HCT116 (cell line): ENCODE data around the gene SGK1. TPM values are rescaled to one million over a fixed set of nuclear protein-coding genes. Genes with fewer than 3 reads are reported as not detected.

Experiments
- ATAC-seq: fragments of 200-7000 bp; cut with Tn5 transposase; 2 replicates; pipeline ENCODE4 v1.9.1; 2020; ENCODE audit warnings: mild to moderate bottlenecking, moderate library complexity
- BruUV-seq: library from RNA; stranded (reverse); fragments of 400-500 nt; replicated peaks from 2 replicates; lab custom pipeline; 2021; lab: Mats Ljungman, UMichigan
- CTCF ChIA-PET: fragments of 300-600 bp; sonication (Branson Sonifier 250); formaldehyde crosslinking; loops from one replicate; lab custom pipeline; 2021; ENCODE audit warnings: antibody characterized with exemption; lab: Charles Lee
- POLR2A ChIA-PET: fragments of 300-600, 350-600 bp; sonication (Branson Sonifier 250); formaldehyde crosslinking; loops from one replicate; lab custom pipeline; 2021; ENCODE audit warnings: antibody characterized with exemption; lab: Charles Lee
- RAD21 ChIA-PET, 2 experiments: fragments of 300-600 bp; sonication (Branson Sonifier 250); formaldehyde crosslinking; loops; one replicate each; lab custom pipeline; 2023; ENCODE audit warnings: low total read pairs in 2 of 2; ENCODE audit not compliant: uncharacterized antibody in 2 of 2, unreplicated experiment in 2 of 2, low non-redundant PET in 1 of 2; lab: Charles Lee
- DNase-seq: peaks from one replicate; pipeline ENCODE4 v3.0.0-alpha.2; 2010; ENCODE audit warnings: low read depth, low spot score
- H2AFZ ChIP-seq: fragments of 200-600 bp; shearing (Covaris generic), sonication (generic); 2 replicates; pipeline ENCODE4 v1.6.1; 2017; ENCODE audit warnings: low read depth, mixed run types, mixed read lengths, antibody characterized with exemption, low read length; ENCODE audit not compliant: poor library complexity, severe bottlenecking
- H3K27ac ChIP-seq: 2 replicates; pipeline ENCODE4 v1.5.1; 2012; ENCODE audit warnings: low read depth, low read length
- H3K27me3 ChIP-seq: fragments of 200-600 bp; sonication (generic); 2 replicates; pipeline ENCODE4 v1.6.1; 2016; ENCODE audit warnings: mixed run types, low read length, mixed read lengths; ENCODE audit not compliant: insufficient read depth
- H3K36me3 ChIP-seq, 2 experiments: fragments of 200-500 bp in 1 of 2; fragments of 200-600 bp in 1 of 2; sonication (Bioruptor generic) in 1 of 2; sonication (generic) in 1 of 2; 2 replicates each; pipeline versions ENCODE4 v1.5.1 to v1.6.1; 2014 to 2016; ENCODE audit warnings: low read length in 2 of 2, inconsistent platforms in 1 of 2, mixed read lengths in 1 of 2, mixed run types in 1 of 2; ENCODE audit not compliant: insufficient read depth in 2 of 2, control insufficient read depth in 1 of 2
- H3K4me1 ChIP-seq, 2 experiments: fragments of 200-600 bp in 1 of 2; sonication (generic) in 1 of 2; 2 replicates each; pipeline versions ENCODE4 v1.5.1 to v1.6.1; 2012 to 2017; ENCODE audit warnings: low read length in 2 of 2, inconsistent platforms in 1 of 2, mild to moderate bottlenecking in 1 of 2, mixed read lengths in 1 of 2, mixed run types in 1 of 2, moderate library complexity in 1 of 2; ENCODE audit not compliant: insufficient read depth in 2 of 2, control insufficient read depth in 1 of 2
- H3K4me2 ChIP-seq: fragments of 200-600 bp; sonication (generic); 2 replicates; pipeline ENCODE4 v1.6.1; 2017; ENCODE audit warnings: mixed run types, low read length, mixed read lengths
- H3K4me3 ChIP-seq, 2 experiments: fragments of 200-600 bp in 1 of 2; sonication (generic) in 1 of 2; replicated peaks in 1 of 2; 2 replicates each; pipeline ENCODE4 v1.5.1; 2011 to 2016; ENCODE audit warnings: low read length in 2 of 2, control low read depth in 1 of 2, low read depth in 1 of 2, mild to moderate bottlenecking in 1 of 2, mixed read lengths in 1 of 2, mixed run types in 1 of 2
- H3K79me2 ChIP-seq: fragments of 200-600 bp; sonication (generic); 2 replicates; pipeline ENCODE4 v1.6.1; 2017; ENCODE audit warnings: mild to moderate bottlenecking, mixed run types, low read length, moderate library complexity, mixed read lengths; ENCODE audit not compliant: insufficient read depth
- H3K9ac ChIP-seq: fragments of 200-600 bp; sonication (generic); 2 replicates; pipeline ENCODE4 v1.6.1; 2016; ENCODE audit warnings: low read length, mixed read lengths
- H3K9me2 ChIP-seq: fragments of 200-600 bp; sonication (generic), shearing (Covaris generic); 2 replicates; pipeline ENCODE4 v1.6.1; 2017; ENCODE audit warnings: mixed run types, mild to moderate bottlenecking, moderate library complexity; ENCODE audit not compliant: insufficient read depth
- H3K9me3 ChIP-seq, 2 experiments: fragments of 200-500 bp in 1 of 2; fragments of 200-600 bp in 1 of 2; sonication (Bioruptor generic) in 1 of 2; sonication (generic) in 1 of 2; 2 replicates each; pipeline ENCODE4 v1.6.1; 2014 to 2017; ENCODE audit warnings: low read length in 2 of 2, mixed read lengths in 2 of 2, inconsistent platforms in 1 of 2, low read depth in 1 of 2, mild to moderate bottlenecking in 1 of 2, mixed run types in 1 of 2, moderate library complexity in 1 of 2; ENCODE audit not compliant: control insufficient read depth in 1 of 2, insufficient read depth in 1 of 2
- H4K20me1 ChIP-seq: fragments of 200-600 bp; sonication (generic), shearing (Covaris generic); 2 replicates; pipeline ENCODE4 v1.6.1; 2017; ENCODE audit warnings: mixed run types, mild to moderate bottlenecking, moderate library complexity; ENCODE audit not compliant: insufficient read depth
- ATF3 ChIP-seq: IDR thresholded peaks from 2 replicates; pipeline ENCODE4 v1.6.1; 2012
- CEBPB ChIP-seq: IDR thresholded peaks from 2 replicates; pipeline ENCODE4 v1.6.1; 2012; ENCODE audit warnings: low read depth
- EZH2 ChIP-seq: fragments of 200-600 bp; sonication (generic); IDR thresholded peaks from 2 replicates; pipeline ENCODE4 v1.6.1; 2017; ENCODE audit warnings: antibody characterized with exemption, mixed run types
- FOSL1 ChIP-seq: IDR thresholded peaks from 2 replicates; pipeline ENCODE4 v1.6.1; 2012; ENCODE audit warnings: low read depth
- JUND ChIP-seq: IDR thresholded peaks from 2 replicates; pipeline ENCODE4 v1.6.1; 2012
- POLR2A ChIP-seq: IDR thresholded peaks from 2 replicates; pipeline ENCODE4 v1.7.0; 2011; ENCODE audit warnings: borderline replicate concordance; ENCODE audit not compliant: insufficient read depth, insufficient read length; ENCODE audit errors: extremely low read depth
- POLR2AphosphoS5 ChIP-seq: IDR thresholded peaks from 2 replicates; pipeline ENCODE4 v1.6.1; 2011; ENCODE audit warnings: mild to moderate bottlenecking, low read depth, low read length, moderate library complexity
- RAD21 ChIP-seq: IDR thresholded peaks from 2 replicates; pipeline ENCODE4 v1.6.1; 2012; ENCODE audit warnings: low read depth, mild to moderate bottlenecking
- SIN3A ChIP-seq: IDR thresholded peaks from 2 replicates; pipeline ENCODE4 v1.6.1; 2012; ENCODE audit warnings: low read depth
- SP1 ChIP-seq: IDR thresholded peaks from 2 replicates; pipeline ENCODE4 v1.6.1; 2012; ENCODE audit warnings: low read depth
- SRF ChIP-seq: IDR thresholded peaks from 2 replicates; pipeline ENCODE4 v1.6.1; 2012; ENCODE audit warnings: low read depth
- ZBTB33 ChIP-seq: IDR thresholded peaks from 2 replicates; pipeline ENCODE4 v1.6.1; 2011; ENCODE audit warnings: mild to moderate bottlenecking, low read length, moderate library complexity; ENCODE audit not compliant: insufficient replicate concordance; ENCODE audit errors: extremely low read depth
- intact Hi-C: fragments of 100-400 bp; cut with micrococcal nuclease; formaldehyde crosslinking; loops from 2 replicates; pipeline ENCODE4 v1.10.0; 2022
- total RNA-seq: library from RNA; stranded (reverse); gene quantifications from one replicate; pipeline ENCODE4 v1.2.1, GENCODE V29; 2021; ENCODE audit not compliant: unreplicated experiment
- TF ChIP-seq, protein P1 (sequence below), 3 experiments: fragments of 200-600 bp in 1 of 3; sonication (generic) in 1 of 3; IDR thresholded peaks in 2 of 3; conservative IDR thresholded peaks in 1 of 3; 2 replicates each; pipeline ENCODE4 v1.5.1; 2012 to 2017; ENCODE audit warnings: low read depth in 2 of 3, low read length in 2 of 3, antibody characterized with exemption in 1 of 3, borderline replicate concordance in 1 of 3, control low read depth in 1 of 3, mild to moderate bottlenecking in 1 of 3, mixed read lengths in 1 of 3, mixed run types in 1 of 3, moderate library complexity in 1 of 3; ENCODE audit not compliant: insufficient read depth in 1 of 3

Gene SGK1
- total RNA-seq, 1 experiment from 2014 or later: 4.5 TPM

GRCh38 chr6:134187751-134188150, 130.2 kb downstream of the SGK1 start:
- Histone ChIP-seq H2AFZ (no peak overlapping the region), H3K9me2 (no peaks in the 10 kb centered on the region), H3K27ac (no peak overlapping the region), H3K79me2 (no peaks in the 10 kb centered on the region), H3K27me3 (no peaks in the 10 kb centered on the region), H3K4me3 (no peak overlapping the region), H3K9me3 (no peaks in the 10 kb centered on the region), H3K4me1 (no peaks in the 10 kb centered on the region), H3K9ac (no peak overlapping the region), H3K36me3 (no peaks in the 10 kb centered on the region), H4K20me1 (no peaks in the 10 kb centered on the region), H3K4me2 (no peak overlapping the region)
- ChIA-PET RAD21 (no interaction called here), POLR2A (no interaction called here), CTCF (no interaction called here)
- no peak for DNase-seq
- intact Hi-C loops: no loop called here
- TF ChIP-seq, protein P1, sequence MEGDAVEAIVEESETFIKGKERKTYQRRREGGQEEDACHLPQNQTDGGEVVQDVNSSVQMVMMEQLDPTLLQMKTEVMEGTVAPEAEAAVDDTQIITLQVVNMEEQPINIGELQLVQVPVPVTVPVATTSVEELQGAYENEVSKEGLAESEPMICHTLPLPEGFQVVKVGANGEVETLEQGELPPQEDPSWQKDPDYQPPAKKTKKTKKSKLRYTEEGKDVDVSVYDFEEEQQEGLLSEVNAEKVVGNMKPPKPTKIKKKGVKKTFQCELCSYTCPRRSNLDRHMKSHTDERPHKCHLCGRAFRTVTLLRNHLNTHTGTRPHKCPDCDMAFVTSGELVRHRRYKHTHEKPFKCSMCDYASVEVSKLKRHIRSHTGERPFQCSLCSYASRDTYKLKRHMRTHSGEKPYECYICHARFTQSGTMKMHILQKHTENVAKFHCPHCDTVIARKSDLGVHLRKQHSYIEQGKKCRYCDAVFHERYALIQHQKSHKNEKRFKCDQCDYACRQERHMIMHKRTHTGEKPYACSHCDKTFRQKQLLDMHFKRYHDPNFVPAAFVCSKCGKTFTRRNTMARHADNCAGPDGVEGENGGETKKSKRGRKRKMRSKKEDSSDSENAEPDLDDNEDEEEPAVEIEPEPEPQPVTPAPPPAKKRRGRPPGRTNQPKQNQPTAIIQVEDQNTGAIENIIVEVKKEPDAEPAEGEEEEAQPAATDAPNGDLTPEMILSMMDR (IDR thresholded peaks at IDR 0.05 in 2 of 3, conservative IDR thresholded peaks at IDR 0.05 in 1 of 3; ENCODE audit: borderline replicate concordance in 1 of 3, insufficient read depth in 1 of 3, low read depth in 2 of 3, low read length in 2 of 3): no peak
- TF ChIP-seq JUND: no peak
- TF ChIP-seq SRF: no peak
- no peak for TF ChIP-seq ATF3
- no peak for TF ChIP-seq FOSL1
- no peak for TF ChIP-seq SIN3A
- no peak for TF ChIP-seq ZBTB33
- TF ChIP-seq RAD21: no peak
- no peak for TF ChIP-seq POLR2AphosphoS5
- no peak for TF ChIP-seq POLR2A
- TF ChIP-seq CEBPB: no peak
- TF ChIP-seq EZH2: no peak
- TF ChIP-seq SP1: no peak
- no peak for ATAC-seq
- BruUV-seq: no TSS peak
